ENCODE results near the gene OR5K2. TPM values are rescaled to one million over a fixed set of nuclear protein-coding genes. Genes with fewer than 3 reads are reported as not detected.

The OR5K2 gene
- total and polyA plus RNA-seq, 2 donors = not detected

DNA sequence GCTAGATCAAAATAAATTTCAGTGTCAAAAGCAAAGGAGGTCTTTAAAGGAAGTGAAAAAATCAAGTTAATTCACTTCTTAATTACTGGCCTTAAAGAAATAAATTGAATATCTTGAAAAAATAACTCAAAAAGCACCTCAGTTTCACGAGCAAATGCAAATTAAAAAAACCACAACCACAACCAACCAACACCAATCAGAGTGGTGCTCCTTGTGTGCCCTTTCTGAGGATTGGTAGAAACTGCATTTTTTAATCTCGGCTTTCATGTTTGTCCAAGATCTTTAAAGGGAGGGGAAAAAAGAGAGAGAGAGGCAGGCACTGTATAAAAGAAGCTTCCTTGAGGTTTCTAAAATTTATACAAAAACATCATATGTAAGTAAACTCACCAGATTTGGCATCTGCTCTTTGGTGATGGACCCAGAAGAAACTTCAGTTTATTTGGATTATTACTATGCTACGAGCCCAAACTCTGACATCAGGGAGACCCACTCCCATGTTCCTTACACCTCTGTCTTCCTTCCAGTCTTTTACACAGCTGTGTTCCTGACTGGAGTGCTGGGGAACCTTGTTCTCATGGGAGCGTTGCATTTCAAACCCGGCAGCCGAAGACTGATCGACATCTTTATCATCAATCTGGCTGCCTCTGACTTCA, 34.3 kb downstream of the OR5K2 start, which contains the start of gene GPR15:
TSS of gene GPR15 (plus strand) at position 357 of the 653 bp plus-strand sequence. CDS start at position 413, 56 bp downstream.
- Histone ChIP-seq H3K36me3 (ENCODE audit: insufficient read depth) (no peaks in the 10 kb centered on the region), H3K27ac (ENCODE audit: low read depth) (no peak within 1 kb of the TSS), H3K4me1 (ENCODE audit: insufficient read depth) (no peaks in the 10 kb centered on the region), H3K4me3 (ENCODE audit: low read depth, low read length) (peak within 1 kb of the TSS; percentile 11)
- DNase-seq (ENCODE audit: extremely low spot score) = no peak
- 73% methylated on average over 7 of the region's 7 CpGs for WGBS

DNA sequence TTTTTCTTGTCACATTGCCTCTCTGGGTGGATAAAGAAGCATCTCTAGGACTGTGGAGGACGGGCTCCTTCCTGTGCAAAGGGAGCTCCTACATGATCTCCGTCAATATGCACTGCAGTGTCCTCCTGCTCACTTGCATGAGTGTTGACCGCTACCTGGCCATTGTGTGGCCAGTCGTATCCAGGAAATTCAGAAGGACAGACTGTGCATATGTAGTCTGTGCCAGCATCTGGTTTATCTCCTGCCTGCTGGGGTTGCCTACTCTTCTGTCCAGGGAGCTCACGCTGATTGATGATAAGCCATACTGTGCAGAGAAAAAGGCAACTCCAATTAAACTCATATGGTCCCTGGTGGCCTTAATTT, 34.8 kb downstream of the OR5K2 start:
- no peaks in the 10 kb centered on the region for H3K36me3 ChIP-seq (ENCODE audit: insufficient read depth)
- H3K27ac ChIP-seq (ENCODE audit: low read depth) = no peak overlapping the region
- DNase-seq (ENCODE audit: extremely low spot score) = no peak
- peak overlapping the region; percentile 11 for H3K4me3 ChIP-seq (ENCODE audit: low read depth, low read length)
- 83% methylated on average over 5 of the region's 5 CpGs for WGBS
- no peaks in the 10 kb centered on the region for H3K4me1 ChIP-seq (ENCODE audit: insufficient read depth)

DNA sequence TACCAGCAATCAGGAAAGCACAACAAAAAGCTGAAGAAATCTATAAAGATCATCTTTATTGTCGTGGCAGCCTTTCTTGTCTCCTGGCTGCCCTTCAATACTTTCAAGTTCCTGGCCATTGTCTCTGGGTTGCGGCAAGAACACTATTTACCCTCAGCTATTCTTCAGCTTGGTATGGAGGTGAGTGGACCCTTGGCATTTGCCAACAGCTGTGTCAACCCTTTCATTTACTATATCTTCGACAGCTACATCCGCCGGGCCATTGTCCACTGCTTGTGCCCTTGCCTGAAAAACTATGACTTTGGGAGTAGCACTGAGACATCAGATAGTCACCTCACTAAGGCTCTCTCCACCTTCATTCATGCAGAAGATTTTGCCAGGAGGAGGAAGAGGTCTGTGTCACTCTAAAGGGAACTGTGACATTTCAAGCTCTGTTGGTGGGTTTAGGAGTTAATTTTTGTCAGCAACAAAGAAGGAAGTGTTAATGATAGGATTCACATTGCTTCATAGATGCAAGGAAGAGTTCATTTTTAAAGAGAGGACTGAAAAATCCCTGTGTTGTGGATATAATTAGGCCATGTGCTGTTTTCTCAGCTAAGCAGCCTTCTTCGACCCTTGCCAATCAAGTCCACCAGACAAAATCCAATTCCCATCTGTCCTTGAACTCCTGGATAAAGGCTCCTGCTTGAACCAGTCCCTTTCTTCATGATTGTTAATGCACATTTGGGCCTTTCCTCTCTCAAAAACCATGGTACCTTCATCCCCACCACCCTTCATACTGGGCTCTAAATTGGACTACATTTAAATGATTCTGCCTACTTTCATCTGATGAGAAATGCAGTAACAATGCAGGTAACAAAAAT, 35.5 kb downstream of the OR5K2 start:
- Histone ChIP-seq H3K4me1 (ENCODE audit: insufficient read depth) (no peaks in the 10 kb centered on the region), H3K36me3 (ENCODE audit: insufficient read depth) (no peaks in the 10 kb centered on the region), H3K27ac (ENCODE audit: low read depth) (no peak overlapping the region), H3K4me3 (ENCODE audit: low read depth, low read length) (peak overlapping the region; percentile 11)
- DNase-seq (ENCODE audit: extremely low spot score) = no peak
- WGBS = 89% methylated on average over 6 of the region's 6 CpGs

DNA sequence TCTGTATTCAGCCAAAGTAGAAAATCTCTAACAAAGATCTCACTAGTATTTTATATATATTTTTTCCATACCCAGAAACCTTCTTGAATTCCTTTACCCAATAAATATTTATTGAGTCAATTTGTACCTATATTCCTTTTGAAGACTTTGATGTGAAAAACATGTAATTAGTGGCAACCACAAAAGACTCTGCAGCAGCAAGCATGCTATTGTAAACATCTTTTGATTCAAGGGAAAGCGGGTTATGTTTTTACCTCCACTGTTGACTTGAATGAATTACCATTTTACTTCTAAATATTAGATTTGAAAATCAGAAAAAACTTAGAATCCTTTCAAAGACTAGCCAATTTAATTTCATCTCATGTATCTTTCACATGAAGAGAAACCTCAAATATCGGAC, 36.7 kb downstream of the OR5K2 start:
- H3K4me1 ChIP-seq (ENCODE audit: insufficient read depth) = no peaks in the 10 kb centered on the region
- no peak overlapping the region for H3K27ac ChIP-seq (ENCODE audit: low read depth)
- H3K36me3 ChIP-seq (ENCODE audit: insufficient read depth) = no peaks in the 10 kb centered on the region
- no peak overlapping the region for H3K4me3 ChIP-seq (ENCODE audit: low read depth, low read length)
- no peak for DNase-seq (ENCODE audit: extremely low spot score)
- 92% methylated on average over 2 of the region's 2 CpGs for WGBS

DNA sequence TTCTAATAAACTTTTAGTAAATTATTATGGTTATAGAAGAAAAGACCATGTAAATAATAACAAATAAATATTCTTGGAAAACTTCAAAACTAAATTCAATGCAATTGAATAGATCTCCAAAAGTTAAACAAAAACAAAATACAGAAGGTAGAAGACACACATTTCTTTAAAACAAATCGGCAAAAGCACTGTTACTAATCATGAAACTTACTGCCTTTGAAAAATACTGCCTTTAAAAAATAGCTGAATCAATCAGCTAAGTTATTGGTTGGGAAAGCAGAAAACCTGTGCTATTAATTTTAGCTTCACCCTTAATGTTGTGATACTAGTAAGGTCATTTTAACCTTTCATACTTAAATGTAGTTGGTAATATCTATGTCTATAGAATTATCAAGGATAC, 37.3 kb downstream of the OR5K2 start:
- no peak overlapping the region for H3K4me3 ChIP-seq (ENCODE audit: low read depth, low read length)
- no peak overlapping the region for H3K27ac ChIP-seq (ENCODE audit: low read depth)
- 96% methylated on average over 1 of the region's 1 CpG for whole genome bisulfite sequencing
- no peaks in the 10 kb centered on the region for H3K4me1 ChIP-seq (ENCODE audit: insufficient read depth)
- no peak for DNase-seq (ENCODE audit: extremely low spot score)
- H3K36me3 ChIP-seq (ENCODE audit: insufficient read depth) = no peaks in the 10 kb centered on the region

DNA sequence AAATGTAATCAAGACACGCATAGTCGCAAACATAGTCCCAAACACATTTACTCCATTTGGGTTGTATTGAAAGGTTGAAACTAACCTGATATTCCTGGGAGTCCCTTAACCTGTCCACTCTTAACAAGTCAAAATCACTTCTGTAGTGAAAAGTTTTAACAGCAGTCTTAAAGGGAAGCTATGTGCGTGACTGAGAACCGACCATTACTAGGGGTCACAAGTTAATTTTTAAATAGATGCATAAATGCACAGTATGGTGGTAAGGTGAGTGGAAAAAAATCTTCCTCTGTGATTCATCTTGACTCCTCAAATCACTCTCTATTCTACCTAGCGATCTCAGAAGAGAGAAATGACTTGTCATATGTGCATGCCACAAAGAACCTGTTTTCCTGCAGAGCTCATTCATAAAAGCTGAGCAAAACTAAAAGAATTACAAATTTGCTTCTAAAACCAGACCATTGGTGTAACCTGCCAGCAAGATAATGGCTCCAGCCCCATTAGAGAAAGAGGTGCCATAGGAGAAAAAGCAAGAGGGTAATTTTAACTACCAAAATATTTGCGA, 39.1 kb downstream of the OR5K2 start:
- no peak for DNase-seq (ENCODE audit: extremely low spot score)
- H3K4me3 ChIP-seq (ENCODE audit: low read depth, low read length) = no peak overlapping the region
- no peak overlapping the region for H3K27ac ChIP-seq (ENCODE audit: low read depth)
- H3K4me1 ChIP-seq (ENCODE audit: insufficient read depth) = no peaks in the 10 kb centered on the region
- 80% methylated on average over 6 of the region's 6 CpGs for WGBS
- no peaks in the 10 kb centered on the region for H3K36me3 ChIP-seq (ENCODE audit: insufficient read depth)

DNA sequence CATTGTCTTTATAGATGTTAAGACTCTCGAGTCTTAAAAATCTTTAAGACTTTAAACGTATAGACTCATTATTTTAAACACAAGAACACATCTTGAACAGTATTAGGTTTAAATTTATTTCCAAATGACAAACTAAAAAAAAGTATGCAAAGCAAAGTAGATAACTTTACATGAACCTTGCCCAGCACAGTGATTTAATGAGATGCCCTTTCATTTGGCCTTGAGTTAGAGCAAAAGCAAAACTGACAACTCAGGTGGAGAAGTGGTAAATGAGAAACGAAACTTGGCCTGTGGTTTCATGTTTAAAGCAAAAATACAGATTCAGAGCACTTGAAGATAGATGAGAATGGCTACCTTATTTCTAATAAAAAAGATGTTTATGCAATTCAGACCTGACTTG, 42.9 kb downstream of the OR5K2 start:
- no peak for DNase-seq (ENCODE audit: extremely low spot score)
- Histone ChIP-seq H3K4me3 (ENCODE audit: low read depth, low read length) (no peak overlapping the region), H3K36me3 (ENCODE audit: insufficient read depth) (no peaks in the 10 kb centered on the region), H3K4me1 (ENCODE audit: insufficient read depth) (no peaks in the 10 kb centered on the region), H3K27ac (ENCODE audit: low read depth) (no peak overlapping the region)
- WGBS = 77% methylated on average over 3 of the region's 3 CpGs

DNA sequence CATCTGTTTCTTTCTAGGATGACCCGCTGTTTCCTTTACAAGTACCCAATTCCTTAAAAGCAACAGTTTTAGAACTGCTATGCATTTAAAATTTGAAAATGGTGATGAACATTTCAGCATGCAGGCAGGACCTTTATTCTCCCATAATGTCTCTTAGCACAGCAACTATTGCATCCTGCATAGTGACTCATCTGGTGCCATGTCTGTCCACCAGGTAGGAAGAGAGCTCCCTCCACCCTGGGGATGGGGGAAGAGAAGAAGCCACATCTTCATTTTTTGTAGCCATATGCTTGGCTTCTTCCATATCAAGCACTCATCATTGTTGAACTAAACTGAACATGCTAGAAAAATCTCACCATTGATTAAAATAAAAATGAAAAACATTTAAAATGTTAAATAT, 44.2 kb downstream of the OR5K2 start:
- Histone ChIP-seq H3K36me3 (ENCODE audit: insufficient read depth) (no peaks in the 10 kb centered on the region), H3K4me3 (ENCODE audit: low read depth, low read length) (no peak overlapping the region), H3K27ac (ENCODE audit: low read depth) (no peak overlapping the region), H3K4me1 (ENCODE audit: insufficient read depth) (no peaks in the 10 kb centered on the region)
- WGBS = 97% methylated on average over 1 of the region's 1 CpG
- DNase-seq (ENCODE audit: extremely low spot score) = no peak

DNA sequence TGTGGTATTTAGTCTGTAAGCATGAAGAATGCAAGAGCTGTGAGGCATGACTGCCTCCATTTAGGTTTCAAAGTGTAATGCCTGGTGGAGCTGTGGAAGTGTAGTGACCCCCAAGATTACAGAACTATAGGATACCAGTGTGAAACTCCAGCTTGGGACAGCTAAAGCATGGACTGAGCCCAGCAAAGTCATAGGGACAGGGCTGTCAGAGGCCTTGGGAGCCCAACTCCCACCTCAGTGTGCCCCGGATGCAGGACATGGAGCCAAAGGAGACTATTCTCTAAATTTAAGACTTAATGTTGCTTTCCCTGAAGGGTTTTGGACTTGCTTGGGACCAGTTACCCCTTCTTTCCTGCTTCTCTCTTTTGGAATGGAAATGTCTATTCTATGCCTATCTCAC, 45.1 kb downstream of the OR5K2 start:
- Histone ChIP-seq H3K27ac (ENCODE audit: low read depth) (no peak overlapping the region), H3K4me3 (ENCODE audit: low read depth, low read length) (no peak overlapping the region), H3K4me1 (ENCODE audit: insufficient read depth) (no peaks in the 10 kb centered on the region), H3K36me3 (ENCODE audit: insufficient read depth) (no peaks in the 10 kb centered on the region)
- WGBS = 91% methylated on average over 1 of the region's 1 CpG
- no peak for DNase-seq (ENCODE audit: extremely low spot score)

DNA sequence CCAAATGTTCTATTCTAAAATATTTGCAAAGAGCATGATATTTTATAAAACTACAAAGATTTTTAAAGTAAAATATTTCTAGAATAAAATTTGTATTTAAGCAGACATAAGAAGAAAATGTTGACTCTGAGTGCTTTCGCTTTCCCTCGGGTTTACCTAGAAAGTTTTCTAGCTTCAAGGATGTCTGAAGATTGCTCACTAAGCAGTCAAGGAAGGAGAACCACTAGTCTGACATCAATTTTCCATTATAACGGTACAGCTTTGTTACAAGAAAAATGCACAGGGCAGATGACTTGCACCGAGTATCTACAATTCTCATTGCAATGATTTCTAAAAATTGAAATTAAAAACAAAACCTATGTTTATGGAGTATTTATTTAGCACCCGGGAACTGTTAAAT, 48.5 kb downstream of the OR5K2 start:
- no peaks in the 10 kb centered on the region for H3K4me1 ChIP-seq (ENCODE audit: insufficient read depth)
- 82% methylated on average over 5 of the region's 5 CpGs for WGBS
- H3K4me3 ChIP-seq (ENCODE audit: low read depth, low read length) = no peak overlapping the region
- no peak for DNase-seq (ENCODE audit: extremely low spot score)
- no peak overlapping the region for H3K27ac ChIP-seq (ENCODE audit: low read depth)
- no peaks in the 10 kb centered on the region for H3K36me3 ChIP-seq (ENCODE audit: insufficient read depth)

Small RNA genes lying within 50 kb of the gene (small RNA-seq; reads per million reads assigned to genes)
- gene RPL38P4 = not detected

Other genes with a start within 250 kb of the OR5K2 start
- gene OR5H6, start 233.4 kb upstream of the OR5K2 start, total RNA-seq = not detected
- not detected for gene OR5H6, start 233.4 kb upstream of the OR5K2 start, polyA plus RNA-seq
- not detected for gene OR5H2, start 215.2 kb upstream of the OR5K2 start, total RNA-seq
- not detected for gene OR5H2, start 215.2 kb upstream of the OR5K2 start, polyA plus RNA-seq
- gene OR5K4, start 143.8 kb upstream of the OR5K2 start, total RNA-seq = not detected
- not detected for gene OR5K4, start 143.8 kb upstream of the OR5K2 start, polyA plus RNA-seq
- not detected for gene OR5K3, start 107.0 kb upstream of the OR5K2 start, total RNA-seq
- gene OR5K3, start 107.0 kb upstream of the OR5K2 start, polyA plus RNA-seq = not detected
- gene OR5K1, start 34.5 kb upstream of the OR5K2 start, total RNA-seq = not detected
- not detected for gene OR5K1, start 34.5 kb upstream of the OR5K2 start, polyA plus RNA-seq
- 107 TPM for gene CLDND1, start 25.2 kb downstream of the OR5K2 start, total RNA-seq
- 104 TPM for gene CLDND1, start 25.2 kb downstream of the OR5K2 start, polyA plus RNA-seq
- gene GPR15, start 34.3 kb downstream of the OR5K2 start, total RNA-seq = not detected
- gene GPR15, start 34.3 kb downstream of the OR5K2 start, polyA plus RNA-seq = 0.61 TPM
- gene CPOX, start 95.9 kb downstream of the OR5K2 start, total RNA-seq = 16.2 TPM
- gene CPOX, start 95.9 kb downstream of the OR5K2 start, polyA plus RNA-seq = 12.4 TPM

Measured in urinary bladder (tissue), 4 donors.